Gastroesophageal sphincter (tissue), 3 donors: ENCODE results near the gene ARHGAP6.

Experiments
- CTCF ChIP-seq, 4 experiments: fragments of 200-600 bp in 2 of 4; fragments of 450-650 bp in 2 of 4; sonication (generic) in 1 of 4; IDR thresholded peaks; one replicate each; pipeline ENCODE4 v1.5.1; 2017 to 2019; ENCODE audit warnings: antibody characterized with exemption in 4 of 4, mild to moderate bottlenecking in 2 of 4, moderate library complexity in 2 of 4
- EP300 ChIP-seq: sonication (generic); formaldehyde crosslinking; IDR thresholded peaks from one replicate; pipeline ENCODE4 v1.6.1; 2017; ENCODE audit warnings: antibody characterized with exemption, mild to moderate bottlenecking
- POLR2A ChIP-seq, 2 donors: fragments of 450-650 bp; IDR thresholded peaks; one replicate each; pipeline ENCODE4 v1.6.1; 2017; ENCODE audit warnings: antibody characterized with exemption in 2 of 2, mild to moderate bottlenecking in 2 of 2, moderate library complexity in 1 of 2
- POLR2AphosphoS5 ChIP-seq: sonication (generic); formaldehyde crosslinking; IDR thresholded peaks from one replicate; pipeline ENCODE4 v1.6.1; 2017; ENCODE audit warnings: antibody characterized with exemption

GRCh38 chrX:11282043-11282442 is 383.7 kb downstream of the ARHGAP6 start:
- TF ChIP-seq CTCF (IDR thresholded peaks at IDR 0.05) = no peak
- TF ChIP-seq POLR2A (IDR thresholded peaks at IDR 0.05) = no peak
- no peak for TF ChIP-seq EP300
- no peak for TF ChIP-seq POLR2AphosphoS5
